Endothelial cell of umbilical vein (primary cell): Measurements from ENCODE around the gene LONRF2. TPM values are rescaled to one million over a fixed set of nuclear protein-coding genes. Genes with fewer than 3 reads are reported as not detected.

Source experiments
- BruUV-seq: library from RNA; stranded (reverse); fragments of 400-500 nt; replicated peaks from 2 replicates; lab custom pipeline; 2021; lab: Mats Ljungman, UMichigan
- CTCF ChIA-PET: fragments of 300-600, 350-600 bp; sonication (Branson Sonifier 250); formaldehyde crosslinking; loops from one replicate; lab custom pipeline; 2021; ENCODE audit warnings: antibody characterized with exemption, inconsistent platforms; lab: Charles Lee
- POLR2A ChIA-PET: fragments of 300-600, 350-600 bp; sonication (Branson Sonifier 250); formaldehyde crosslinking; loops from one replicate; lab custom pipeline; 2021; ENCODE audit warnings: antibody characterized with exemption, inconsistent platforms; lab: Charles Lee
- DNase-seq: peaks from one replicate; pipeline ENCODE4 v3.0.0-alpha.2; 2011; ENCODE audit warnings: low read depth, low spot score
- FAIRE-seq: peaks from 2 replicates; lab custom pipeline; 2011; peaks lifted over from hg19 to GRCh38; lab: Jason Lieb, UNC
- H2AFZ ChIP-seq: 2 replicates; pipeline ENCODE4 v1.6.0; 2012; ENCODE audit warnings: low read depth, low read length, control low read depth, inconsistent platforms
- H3K27ac ChIP-seq: 2 replicates; pipeline ENCODE4 v1.5.1; 2011; ENCODE audit warnings: low read depth, mild to moderate bottlenecking, control low read depth, low read length, moderate library complexity; ENCODE audit not compliant: insufficient read depth
- H3K27me3 ChIP-seq, 2 experiments: 2 replicates each; pipeline versions ENCODE4 v1.6.0 to v1.6.1; 2011; ENCODE audit warnings: low read length in 2 of 2, mixed read lengths in 1 of 2; ENCODE audit not compliant: control insufficient read depth in 2 of 2, insufficient read depth in 2 of 2
- H3K36me3 ChIP-seq, 2 experiments: 2 replicates in 1 of 2; 3 replicates in 1 of 2; pipeline ENCODE4 v1.5.1; 2011; ENCODE audit warnings: low read length in 2 of 2, mild to moderate bottlenecking in 1 of 2, moderate library complexity in 1 of 2; ENCODE audit not compliant: control insufficient read depth in 2 of 2, insufficient read depth in 2 of 2; ENCODE audit errors: extremely low read depth in 1 of 2
- H3K4me1 ChIP-seq: 3 replicates; pipeline ENCODE4 v1.5.1; 2011; ENCODE audit warnings: mild to moderate bottlenecking, low read length; ENCODE audit not compliant: control insufficient read depth, insufficient read depth; ENCODE audit errors: extremely low read depth
- H3K4me2 ChIP-seq: 2 replicates; pipeline ENCODE4 v1.6.1; 2011; ENCODE audit warnings: low read length, control low read depth, mixed read lengths; ENCODE audit not compliant: insufficient read depth
- H3K4me3 ChIP-seq, 3 experiments: fragments of 200-600 bp in 1 of 3; sonication (generic), shearing (Covaris generic) in 1 of 3; replicated peaks in 1 of 3; 2 replicates each; pipeline ENCODE4 v1.5.1; 2011 to 2016; ENCODE audit warnings: control low read depth in 3 of 3, low read length in 3 of 3, mild to moderate bottlenecking in 2 of 3, inconsistent platforms in 1 of 3, low read depth in 1 of 3, moderate library complexity in 1 of 3; ENCODE audit not compliant: insufficient read depth in 1 of 3
- H3K79me2 ChIP-seq: 2 replicates; pipeline ENCODE4 v1.6.0; 2012; ENCODE audit warnings: low read length, inconsistent platforms; ENCODE audit not compliant: control insufficient read depth, insufficient read depth
- H3K9ac ChIP-seq: replicated peaks from 2 replicates; pipeline ENCODE3; 2011; ENCODE audit warnings: low read length, control low read depth; ENCODE audit not compliant: insufficient read depth; ENCODE audit errors: extremely low read depth
- H3K9me1 ChIP-seq: replicated peaks from 3 replicates; pipeline ENCODE4 v1.6.0; 2011; ENCODE audit warnings: mild to moderate bottlenecking, low read length; ENCODE audit not compliant: control insufficient read depth, insufficient read depth; ENCODE audit errors: extremely low read depth
- H3K9me3 ChIP-seq: replicated peaks from 2 replicates; pipeline ENCODE4 v1.5.1; 2012; ENCODE audit warnings: low read length, inconsistent platforms; ENCODE audit not compliant: control insufficient read depth, insufficient read depth
- H4K20me1 ChIP-seq: replicated peaks from 2 replicates; pipeline ENCODE3; 2011; ENCODE audit warnings: mild to moderate bottlenecking, low read length; ENCODE audit not compliant: control insufficient read depth, insufficient read depth; ENCODE audit errors: extremely low read depth
- EZH2 ChIP-seq: IDR thresholded peaks from 2 replicates; pipeline ENCODE4 v1.6.1; 2012; ENCODE audit warnings: borderline replicate concordance, low read depth, mild to moderate bottlenecking, moderate library complexity, low read length, inconsistent platforms; ENCODE audit not compliant: severe bottlenecking
- FOS ChIP-seq: IDR thresholded peaks from 2 replicates; pipeline ENCODE4 v1.6.1; 2011; ENCODE audit warnings: mild to moderate bottlenecking, low read length, moderate library complexity, borderline replicate concordance; ENCODE audit not compliant: insufficient read depth
- GATA2 ChIP-seq: IDR thresholded peaks from 2 replicates; pipeline ENCODE4 v1.7.0; 2011; ENCODE audit warnings: low read depth, mild to moderate bottlenecking, moderate library complexity, mixed read lengths, low read length; ENCODE audit not compliant: insufficient read length, insufficient read depth
- JUN ChIP-seq: IDR thresholded peaks from 2 replicates; pipeline ENCODE4 v1.6.1; 2011; ENCODE audit warnings: borderline replicate concordance, low read depth; ENCODE audit not compliant: insufficient read length, insufficient read depth
- MYC ChIP-seq: IDR thresholded peaks from one replicate; pipeline ENCODE4 v1.6.1; 2011; ENCODE audit warnings: mild to moderate bottlenecking, low read depth, low read length
- POLR2A ChIP-seq: IDR thresholded peaks from 2 replicates; pipeline ENCODE4 v1.6.1; 2012; ENCODE audit warnings: low read depth, mild to moderate bottlenecking, control low read depth, low read length
- POLR2AphosphoS5 ChIP-seq: IDR thresholded peaks from 2 replicates; pipeline ENCODE4 v1.6.1; 2012; ENCODE audit warnings: low read depth, mild to moderate bottlenecking, control low read depth, low read length, moderate library complexity; ENCODE audit not compliant: insufficient read depth
- dilution Hi-C: fragments of 300-500 bp; cut with MboI; formaldehyde crosslinking; loops from one replicate; pipeline ENCODE4 v1.15.0; 2019; ENCODE audit warnings: low sequenced_read_pairs; ENCODE audit not compliant: extremely low pct_ligation_motif_present
- intact Hi-C: fragments of 100-400 bp; cut with micrococcal nuclease; formaldehyde crosslinking; loops from one replicate; pipeline ENCODE4 v1.10.0; 2022
- polyA plus RNA-seq, 4 experiments: library from polyadenylated mRNA; depleted of rRNA in 3 of 4; stranded (reverse) in 3 of 4; unstranded in 1 of 4; fragments of >200 nt; gene quantifications; 2 replicates each; pipeline versions ENCODE4 v1.2.1 to v1.2.3, GENCODE V29; 2011 to 2012; ENCODE audit warnings: missing spikeins in 1 of 4
- total RNA-seq: library from RNA; stranded (reverse); gene quantifications from 2 replicates; pipeline ENCODE4 v1.2.3, GENCODE V29; 2021
- TF ChIP-seq, protein P1 (sequence below), 2 donors: IDR thresholded peaks; 1 replicate in 1 of 2; 2 replicates in 1 of 2; pipeline ENCODE4 v1.5.1; 2011; ENCODE audit warnings: low read length in 2 of 2, mild to moderate bottlenecking in 2 of 2, moderate library complexity in 2 of 2, control low read depth in 1 of 2, inconsistent platforms in 1 of 2, low read depth in 1 of 2; ENCODE audit not compliant: insufficient read depth in 1 of 2; ENCODE audit errors: extremely low read depth in 1 of 2
- TF ChIP-seq, protein P2 (sequence below): IDR thresholded peaks from 2 replicates; pipeline ENCODE4 v1.6.1; 2011; ENCODE audit not compliant: insufficient read depth, insufficient read length

LONRF2 gene
- total and polyA plus RNA-seq, 2 donors (not counting 3 experiments of a cell fraction or from before 2014, with no cell fraction given): 0.03 TPM; not detected in 1

DNA sequence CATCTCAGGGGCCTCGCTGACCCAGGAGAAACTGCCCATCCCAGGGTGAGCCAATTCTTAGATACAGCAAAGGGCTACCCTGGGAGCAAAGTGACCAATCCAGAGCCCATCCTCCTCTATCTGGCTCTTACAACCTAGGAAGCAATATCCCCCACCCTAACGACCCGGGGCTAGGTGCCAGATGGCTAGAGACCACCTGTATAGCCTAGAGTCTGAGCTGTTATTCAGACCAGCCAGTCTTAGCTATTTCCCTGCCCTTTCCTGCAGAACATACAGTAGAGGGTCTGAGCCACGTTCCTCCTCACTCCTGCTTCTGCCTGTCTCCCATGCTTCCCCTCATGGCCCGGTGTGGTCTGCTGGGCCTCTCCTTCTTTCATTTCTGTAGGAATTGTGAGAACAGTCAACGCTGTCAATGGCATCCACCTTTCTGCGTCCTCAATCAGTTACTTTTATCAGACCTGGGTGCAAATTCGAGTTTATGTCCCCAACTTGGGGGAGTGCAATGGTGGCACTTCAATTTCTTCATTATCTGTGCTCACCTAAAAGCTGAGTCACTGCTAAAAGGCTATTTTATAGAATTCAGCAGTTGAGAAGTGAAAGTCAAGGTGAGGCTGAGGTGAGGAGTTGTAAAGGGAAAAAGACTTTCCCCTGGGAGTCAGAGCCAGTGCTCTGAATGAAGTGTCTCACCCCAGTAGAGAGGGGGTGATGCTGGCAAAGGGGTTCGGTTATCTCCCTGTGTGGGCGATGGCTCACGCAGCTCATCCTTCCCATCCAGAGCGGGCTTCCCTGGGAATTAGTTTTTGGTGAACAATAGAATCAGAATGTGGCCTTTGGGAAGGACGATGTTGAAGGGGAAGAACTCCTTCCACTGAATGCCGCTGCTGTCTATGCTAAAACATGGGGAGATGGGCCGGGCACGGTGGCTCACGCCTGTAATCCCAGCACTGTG, 42.4 kb downstream of the LONRF2 start:
- Histone ChIP-seq H3K27ac (no peak overlapping the region), H3K9ac (no peak overlapping the region), H2AFZ (no peak overlapping the region), H3K4me1 (no peaks in the 10 kb centered on the region), H4K20me1 (no peaks in the 10 kb centered on the region), H3K4me3 (no peak overlapping the region), H3K36me3 (no peaks in the 10 kb centered on the region), H3K9me3 (no peaks in the 10 kb centered on the region), H3K9me1 (no peaks in the 10 kb centered on the region), H3K27me3 (peaks cover 3 to 16% of the 10 kb centered on the region in 2 experiments), H3K79me2 (no peaks in the 10 kb centered on the region), H3K4me2 (no peak overlapping the region)
- TF ChIP-seq POLR2A (no peak), MYC (no peak), JUN (no peak)
- TF ChIP-seq, protein P1, sequence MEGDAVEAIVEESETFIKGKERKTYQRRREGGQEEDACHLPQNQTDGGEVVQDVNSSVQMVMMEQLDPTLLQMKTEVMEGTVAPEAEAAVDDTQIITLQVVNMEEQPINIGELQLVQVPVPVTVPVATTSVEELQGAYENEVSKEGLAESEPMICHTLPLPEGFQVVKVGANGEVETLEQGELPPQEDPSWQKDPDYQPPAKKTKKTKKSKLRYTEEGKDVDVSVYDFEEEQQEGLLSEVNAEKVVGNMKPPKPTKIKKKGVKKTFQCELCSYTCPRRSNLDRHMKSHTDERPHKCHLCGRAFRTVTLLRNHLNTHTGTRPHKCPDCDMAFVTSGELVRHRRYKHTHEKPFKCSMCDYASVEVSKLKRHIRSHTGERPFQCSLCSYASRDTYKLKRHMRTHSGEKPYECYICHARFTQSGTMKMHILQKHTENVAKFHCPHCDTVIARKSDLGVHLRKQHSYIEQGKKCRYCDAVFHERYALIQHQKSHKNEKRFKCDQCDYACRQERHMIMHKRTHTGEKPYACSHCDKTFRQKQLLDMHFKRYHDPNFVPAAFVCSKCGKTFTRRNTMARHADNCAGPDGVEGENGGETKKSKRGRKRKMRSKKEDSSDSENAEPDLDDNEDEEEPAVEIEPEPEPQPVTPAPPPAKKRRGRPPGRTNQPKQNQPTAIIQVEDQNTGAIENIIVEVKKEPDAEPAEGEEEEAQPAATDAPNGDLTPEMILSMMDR (IDR thresholded peaks at IDR 0.05; ENCODE audit: extremely low read depth in 1 of 2, insufficient read depth in 1 of 2, low read depth in 1 of 2, low read length in 2 of 2): no peak
- no TSS peak for BruUV-seq
- POLR2A ChIA-PET: no interaction called here
- dilution Hi-C loops: no loop called here
- no peak for DNase-seq
- intact Hi-C loops: no loop called here
- no peak for FAIRE-seq
- CTCF ChIA-PET: interaction anchor here (0.9 to 1.1 kb wide), 2 partner anchors 17 to 24 kb away, joined by 3 to 4 read pairs; no protein-coding TSS in a partner anchor

DNA sequence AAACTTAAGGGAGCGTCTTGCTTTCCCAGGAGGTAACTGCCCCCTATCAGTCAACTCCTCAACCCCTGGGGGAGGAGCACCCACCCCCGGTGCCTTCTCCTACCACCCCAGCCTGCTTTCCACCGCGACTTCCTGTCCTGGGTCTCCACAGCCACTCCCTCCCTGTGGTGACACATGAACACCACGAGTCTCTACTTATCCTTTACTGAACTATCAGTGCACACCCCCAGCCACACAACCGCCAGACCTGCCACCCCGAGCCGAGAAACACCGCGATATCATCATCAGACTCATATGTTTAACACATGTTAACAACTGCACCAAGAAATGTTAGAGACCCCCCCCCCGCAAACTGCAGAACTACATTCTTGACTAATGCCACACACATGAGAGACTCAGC, 43.3 kb downstream of the LONRF2 start:
- H3K4me2 ChIP-seq: no peak overlapping the region
- no peaks in the 10 kb centered on the region for H4K20me1 ChIP-seq
- no peak overlapping the region for H3K4me3 ChIP-seq
- H3K9me3 ChIP-seq: no peaks in the 10 kb centered on the region
- no peak overlapping the region for H3K9ac ChIP-seq
- no peaks in the 10 kb centered on the region for H3K9me1 ChIP-seq
- H3K36me3 ChIP-seq: no peaks in the 10 kb centered on the region
- H3K4me1 ChIP-seq: no peaks in the 10 kb centered on the region
- intact Hi-C loops (no loop called here), dilution Hi-C loops (no loop called here)
- no peak overlapping the region for H2AFZ ChIP-seq
- no TSS peak for BruUV-seq
- FAIRE-seq: no peak
- no peaks in the 10 kb centered on the region for H3K79me2 ChIP-seq
- no peak for DNase-seq
- TF ChIP-seq JUN (no peak), EZH2 (no peak), FOS (no peak), MYC (no peak), GATA2 (no peak), POLR2A (no peak), POLR2AphosphoS5 (no peak)
- TF ChIP-seq, protein P1 (IDR thresholded peaks at IDR 0.05; ENCODE audit: extremely low read depth in 1 of 2, insufficient read depth in 1 of 2, low read depth in 1 of 2, low read length in 2 of 2): no peak
- TF ChIP-seq, protein P2, sequence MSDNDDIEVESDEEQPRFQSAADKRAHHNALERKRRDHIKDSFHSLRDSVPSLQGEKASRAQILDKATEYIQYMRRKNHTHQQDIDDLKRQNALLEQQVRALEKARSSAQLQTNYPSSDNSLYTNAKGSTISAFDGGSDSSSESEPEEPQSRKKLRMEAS: no peak
- no peak overlapping the region for H3K27ac ChIP-seq
- ChIA-PET POLR2A (no interaction called here), CTCF (interaction anchor here (0.9 to 1.1 kb wide), 2 partner anchors 16 to 24 kb away, joined by 3 to 4 read pairs; no protein-coding TSS in a partner anchor)
- H3K27me3 ChIP-seq: peaks cover 3 to 16% of the 10 kb centered on the region in 2 experiments
